GM21381 (cell line): ENCODE results near the gene KLF15.
"Not testable (repeated sequence)": the region's sequence is repeated elsewhere in the genome, so short reads cannot be mapped to it uniquely, and the experiment has no call there.

Experiments used
- ATAC-seq: cut with Tn5 transposase; IDR thresholded peaks from one replicate; pipeline ENCODE4 v1.9.1; 2021; ENCODE audit warnings: mild to moderate bottlenecking, moderate library complexity; ENCODE audit not compliant: unreplicated experiment

Gene KLF15

DNA sequence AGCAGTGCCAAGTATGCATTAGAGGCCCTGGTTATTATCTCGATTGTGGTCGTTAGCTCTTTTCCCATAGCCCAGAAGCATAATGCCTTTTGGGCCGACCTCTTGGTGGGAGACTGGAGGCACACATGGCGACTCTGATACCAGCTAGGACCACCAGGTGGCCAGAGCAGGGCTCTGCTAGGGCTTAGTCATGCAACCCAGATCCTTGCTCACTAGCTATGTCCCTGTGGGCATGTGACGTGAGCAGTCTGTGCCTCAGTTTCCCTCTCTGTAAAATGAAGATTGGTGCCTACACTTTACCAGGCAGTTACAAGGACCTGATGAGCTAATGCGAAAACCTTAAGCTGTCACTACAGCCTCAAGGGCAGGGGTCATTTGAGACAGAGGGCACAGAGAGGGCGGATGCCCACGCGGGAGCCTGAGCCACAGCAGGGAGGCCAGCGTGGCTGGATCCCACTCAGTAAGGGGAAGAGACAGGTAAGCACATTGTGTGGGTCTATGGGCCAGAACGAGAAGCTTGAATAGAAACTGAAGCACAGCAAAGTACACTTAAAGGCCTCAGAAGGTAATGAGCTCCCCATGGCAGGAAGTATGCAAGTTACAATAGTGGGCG, 8.8 kb downstream of the KLF15 start:
- ATAC-seq = no peak

DNA sequence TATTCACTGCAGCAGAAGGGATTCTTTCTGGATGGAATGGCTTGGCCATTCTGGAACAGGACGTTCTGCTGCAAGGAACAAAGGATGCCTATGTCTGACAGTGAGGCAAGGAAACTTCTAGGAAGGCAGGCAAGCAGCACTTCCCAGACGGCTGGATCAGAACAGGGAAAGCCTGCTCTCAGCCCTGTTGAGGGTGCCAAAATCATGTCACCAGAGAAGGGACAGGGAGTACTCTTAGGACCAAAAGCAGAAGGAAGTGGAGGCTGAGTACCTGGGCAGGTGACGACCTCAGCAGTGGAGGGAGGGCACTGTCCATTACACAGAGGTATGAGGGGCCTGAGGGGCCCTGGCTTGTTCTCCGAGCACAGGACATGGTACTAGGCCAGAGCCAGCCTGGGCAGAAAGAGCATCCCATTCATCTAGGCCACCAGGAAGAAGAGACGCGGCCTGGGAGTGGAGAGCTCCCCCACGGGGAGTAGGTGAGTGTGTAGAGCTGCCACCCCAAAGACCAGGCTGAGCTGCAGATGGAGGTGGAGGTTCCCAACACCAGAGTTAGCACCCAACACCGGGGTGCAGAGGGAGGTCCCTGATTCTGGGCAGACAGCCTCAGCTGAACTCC, 9.6 kb downstream of the KLF15 start:
- ATAC-seq = no peak

DNA sequence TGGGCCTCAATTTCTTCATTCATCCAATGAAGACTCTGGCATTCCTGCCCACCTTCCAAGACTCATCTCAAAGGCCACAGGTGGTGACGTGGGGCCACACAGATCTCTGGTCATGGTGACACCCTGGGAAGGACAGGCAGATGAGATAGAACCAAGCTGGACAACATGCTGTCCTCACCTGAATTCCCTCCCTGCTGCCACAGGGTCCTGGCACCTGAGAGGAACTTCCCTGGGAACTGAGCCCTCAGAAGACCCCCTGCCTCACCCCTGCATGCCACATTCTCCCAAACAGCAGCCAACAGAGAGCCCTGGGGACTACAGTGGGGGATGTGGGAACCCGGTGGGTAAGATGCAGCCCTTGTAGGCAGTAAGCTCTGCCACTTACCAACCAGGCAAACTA, 10.7 kb downstream of the KLF15 start:
- ATAC-seq = no peak

DNA sequence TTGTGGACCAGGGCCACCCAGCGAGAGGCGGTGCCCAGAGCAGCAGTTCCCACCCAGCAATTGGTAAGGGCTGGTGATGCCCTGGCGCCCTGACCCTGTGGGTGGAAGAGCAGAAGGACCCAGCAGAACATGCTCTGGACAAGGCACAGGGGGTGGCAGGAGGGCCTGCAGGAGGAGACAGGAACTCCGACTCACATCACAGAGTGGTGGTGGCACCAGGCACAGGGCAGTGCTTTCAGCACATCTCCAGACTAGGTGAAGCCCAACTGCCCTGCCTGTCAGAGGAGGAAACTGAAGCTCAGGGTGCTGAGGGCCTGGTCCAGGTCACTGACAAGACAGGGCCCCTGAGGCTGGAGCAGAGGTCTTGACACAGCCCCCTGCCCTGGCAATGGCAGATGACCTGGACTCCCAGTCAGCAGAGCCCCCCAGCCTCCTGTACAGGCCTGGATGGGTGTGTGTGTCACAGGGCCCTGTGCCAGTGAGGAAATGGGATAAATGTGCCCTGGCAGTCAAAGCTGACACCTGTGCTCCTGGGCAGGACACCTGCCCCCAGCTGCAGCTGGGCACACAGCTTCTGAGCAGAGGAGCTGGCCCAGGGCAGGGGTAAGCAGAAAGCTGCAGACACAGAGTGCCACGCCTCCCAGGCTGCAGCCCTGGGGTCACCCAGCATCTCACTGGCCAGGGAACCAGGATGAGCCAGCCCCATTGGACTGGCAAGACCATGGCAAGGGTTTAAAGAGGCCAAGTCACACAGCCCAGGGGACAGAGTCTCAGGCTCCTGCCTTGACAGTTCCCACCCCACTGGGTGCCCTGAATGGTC, 11.4 kb downstream of the KLF15 start:
- no peak for ATAC-seq

DNA sequence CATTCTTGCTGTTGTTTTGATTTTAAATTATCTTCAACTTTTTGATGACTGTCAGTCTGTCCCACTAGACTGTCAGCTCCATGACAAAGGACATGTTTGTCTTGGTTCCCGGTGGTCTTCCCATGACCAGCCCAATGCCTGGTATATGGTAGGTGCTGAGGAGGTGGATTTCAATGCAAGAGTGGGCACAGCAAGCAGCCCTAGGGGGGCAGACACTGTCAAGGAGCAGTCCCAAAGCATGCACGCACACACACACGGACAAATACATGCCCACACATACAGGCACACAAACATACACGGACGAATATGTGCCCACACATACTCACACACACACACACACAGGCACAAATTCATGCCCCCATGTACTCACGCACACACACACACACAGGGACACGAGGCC, 12.0 kb downstream of the KLF15 start:
- ATAC-seq = no peak

DNA sequence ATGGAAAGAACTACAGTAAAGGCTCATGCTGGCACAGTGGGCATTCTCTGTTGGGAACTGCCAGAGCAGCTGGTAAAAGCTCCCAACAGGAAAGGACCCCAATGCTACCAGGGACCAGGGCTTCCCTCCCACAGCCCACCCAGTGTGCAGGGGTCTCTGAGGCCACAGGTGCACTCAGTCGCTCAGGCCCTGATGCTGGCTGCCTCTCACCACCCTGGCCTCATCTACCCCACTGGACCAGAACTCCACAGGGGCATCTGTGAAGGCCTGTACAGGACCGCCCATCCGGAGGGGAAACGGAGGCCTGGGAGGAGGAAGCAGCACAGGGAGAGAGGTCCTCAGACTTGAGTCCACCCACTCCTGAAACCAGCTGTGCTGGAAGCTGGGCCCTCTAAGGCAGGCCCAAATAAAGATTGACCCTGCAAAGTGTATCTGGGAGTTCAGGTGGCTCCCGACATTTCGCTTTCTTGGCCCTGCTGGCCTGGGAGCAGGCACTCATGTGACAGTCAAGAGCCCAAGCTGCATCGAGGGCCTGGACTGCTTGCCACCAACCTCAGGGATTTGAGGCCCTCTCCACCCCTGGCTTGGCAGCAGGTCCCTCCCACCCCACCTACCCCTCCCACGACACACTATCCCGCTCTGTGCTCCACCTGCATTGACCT, 12.7 kb downstream of the KLF15 start:
- no peak for ATAC-seq

DNA sequence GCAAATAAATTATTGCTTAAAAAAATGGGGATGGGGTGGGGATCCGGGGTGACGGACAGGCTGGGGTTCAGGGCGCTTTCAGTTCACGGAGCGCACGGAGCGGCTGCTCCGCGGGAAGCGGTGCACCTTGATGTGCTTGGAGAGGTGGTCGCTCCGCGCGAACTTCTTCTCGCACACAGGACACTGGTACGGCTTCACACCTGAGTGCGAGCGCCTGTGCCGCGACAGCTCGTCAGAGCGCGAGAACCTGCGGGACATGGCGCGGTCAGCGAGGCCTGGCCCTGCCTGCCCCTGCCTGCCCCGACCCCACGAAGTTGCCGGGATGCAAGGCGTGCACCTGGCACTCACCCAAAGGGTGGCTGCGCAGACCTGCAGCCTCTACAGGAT, 13.6 kb downstream of the KLF15 start:
- ATAC-seq = no peak

DNA sequence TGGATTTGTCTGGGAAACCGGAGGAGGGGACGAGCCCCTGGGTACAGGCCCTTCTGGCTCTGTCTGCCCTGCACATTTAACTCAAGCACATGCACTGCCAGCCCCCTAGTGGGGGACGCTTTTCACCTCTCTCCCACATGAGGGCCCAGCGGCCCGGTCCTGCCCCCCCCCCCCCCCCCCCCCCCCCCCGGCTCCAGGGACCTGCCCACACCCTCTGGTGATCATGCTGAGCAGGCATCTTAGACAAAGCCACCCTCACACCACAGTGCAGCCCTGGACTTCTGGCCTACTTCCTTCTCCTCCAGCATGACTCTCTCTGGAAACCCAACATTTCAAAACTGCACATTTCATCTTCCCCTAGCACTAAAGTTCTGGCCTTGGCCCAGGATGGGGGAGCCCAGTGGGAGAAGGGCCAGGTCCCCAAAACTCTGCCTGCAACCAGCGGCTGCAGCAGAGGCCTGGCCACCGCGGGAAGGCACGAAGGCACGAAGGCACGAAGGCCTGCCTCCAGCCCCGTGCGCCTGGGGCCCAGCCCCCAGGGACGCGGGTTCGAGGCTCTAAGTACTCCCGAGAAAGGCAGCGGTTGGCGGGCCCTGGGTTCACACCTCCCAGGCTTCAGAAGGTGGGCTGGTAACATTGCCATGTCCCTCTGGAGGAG, 14.1 kb downstream of the KLF15 start:
- ATAC-seq = no peak

DNA sequence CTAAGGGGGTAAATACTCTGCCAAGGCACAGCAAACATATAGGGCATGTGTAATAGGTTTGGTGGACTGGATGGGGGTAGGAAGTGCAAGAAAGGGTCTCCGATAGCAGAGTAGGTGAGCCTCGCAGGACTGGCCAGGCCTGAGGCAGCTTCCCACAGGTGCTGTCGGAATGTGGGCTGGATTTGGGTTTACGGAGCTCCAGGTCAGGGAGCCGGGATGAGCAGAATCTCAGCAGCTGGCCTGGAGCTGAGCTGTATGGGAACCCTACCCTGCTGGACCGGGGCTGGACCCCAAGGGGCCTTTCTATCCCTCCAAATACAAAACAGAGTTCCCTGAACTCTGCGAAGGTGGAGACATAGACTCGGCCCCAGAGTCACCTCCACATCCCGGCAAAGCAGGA, 15.0 kb downstream of the KLF15 start:
- ATAC-seq = no peak

DNA sequence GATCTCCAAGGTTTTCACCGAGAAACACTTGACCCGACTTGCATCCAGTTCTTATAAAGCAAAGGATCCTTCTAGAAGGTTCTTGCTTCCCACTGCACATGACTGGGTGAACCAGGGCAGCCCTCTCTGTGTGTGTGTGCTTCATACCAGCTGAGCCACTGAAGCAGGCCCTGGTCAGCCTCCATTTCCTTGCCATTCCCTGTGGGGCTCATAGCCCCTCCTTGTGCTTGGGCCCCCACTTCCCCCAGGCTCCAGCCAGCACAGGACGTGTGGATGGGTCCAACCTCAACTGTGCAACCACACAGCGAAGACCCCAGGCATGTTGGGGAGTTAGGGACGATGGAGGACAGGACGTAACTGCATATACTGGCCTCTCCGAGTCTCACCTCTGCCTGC, 15.5 kb downstream of the KLF15 start:
- no peak for ATAC-seq

DNA sequence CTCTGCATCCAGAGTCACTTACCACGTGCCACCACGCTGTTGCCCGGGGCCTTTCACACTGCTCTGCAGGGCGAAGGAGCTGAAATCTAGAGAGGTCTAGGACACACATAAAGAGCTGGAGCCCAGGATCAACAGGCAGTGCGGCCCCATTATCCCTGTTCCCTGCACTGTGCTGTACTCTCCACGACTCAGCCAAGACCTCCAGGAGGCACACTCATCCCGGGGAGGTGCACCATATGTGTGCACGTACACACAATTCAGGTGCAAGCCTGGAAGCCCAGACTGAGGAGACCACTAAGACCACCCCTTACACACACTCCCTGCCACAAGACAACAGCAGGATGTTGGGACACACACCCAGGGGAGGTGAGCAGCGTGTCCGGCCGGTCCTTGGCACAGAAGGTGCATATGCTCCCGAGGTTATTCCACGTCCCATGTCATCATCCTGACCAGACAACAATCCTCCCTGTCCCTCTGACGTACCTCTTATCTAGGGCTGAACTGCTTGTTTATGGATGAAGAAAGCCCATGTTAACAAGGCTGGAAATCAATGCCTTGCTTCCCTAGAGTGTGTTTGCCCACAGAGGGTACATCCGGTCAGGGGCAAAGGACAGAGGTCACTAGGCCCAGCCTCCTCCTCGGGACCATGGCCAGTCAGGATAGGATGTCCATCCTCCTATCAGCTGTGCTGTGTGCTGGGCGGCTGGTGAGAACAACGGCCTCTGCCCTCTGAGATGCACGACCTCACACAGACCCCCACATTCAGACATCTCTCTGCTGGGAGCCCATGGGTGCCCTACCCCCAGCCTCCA, 16.1 kb downstream of the KLF15 start:
- ATAC-seq = no peak

DNA sequence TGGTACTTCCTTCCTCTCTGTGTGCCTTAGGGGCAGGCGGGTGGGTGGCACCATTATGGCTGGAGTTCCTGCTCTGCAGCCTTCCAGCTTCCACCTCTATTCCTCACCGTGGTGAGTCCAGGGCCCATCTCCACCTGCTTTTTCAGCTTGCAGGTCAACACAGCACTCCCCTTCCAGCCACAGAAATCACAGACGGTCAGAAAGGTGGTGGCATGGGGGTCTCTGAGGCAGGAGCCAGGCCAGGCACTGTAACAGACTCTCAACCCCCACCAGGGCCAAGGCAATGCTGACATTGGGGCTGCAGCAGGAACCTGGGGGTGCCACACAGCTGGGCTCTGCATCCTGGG, 16.6 kb downstream of the KLF15 start:
- no peak for ATAC-seq

DNA sequence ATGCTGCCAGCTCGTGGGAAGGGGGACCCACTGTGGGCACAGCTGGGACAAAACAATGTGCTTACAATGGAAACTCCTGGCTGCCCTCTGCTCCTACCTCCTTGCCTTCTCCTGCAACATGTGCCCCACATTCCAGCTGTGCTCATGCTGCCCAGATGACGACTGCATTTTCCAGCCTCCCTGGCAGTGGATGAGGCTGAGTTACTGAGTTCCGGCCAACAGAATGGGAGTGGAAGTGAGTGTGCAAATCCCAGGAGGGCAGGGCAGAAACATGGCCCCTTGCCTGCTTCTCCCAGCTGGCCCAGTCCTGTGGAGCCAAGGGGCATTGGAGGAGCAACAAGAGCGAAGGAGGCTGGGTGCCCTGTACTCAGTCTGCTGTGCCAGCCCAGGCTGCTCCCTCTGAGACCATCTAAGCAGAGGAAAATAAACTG, 17.1 kb downstream of the KLF15 start:
- ATAC-seq = no peak

DNA sequence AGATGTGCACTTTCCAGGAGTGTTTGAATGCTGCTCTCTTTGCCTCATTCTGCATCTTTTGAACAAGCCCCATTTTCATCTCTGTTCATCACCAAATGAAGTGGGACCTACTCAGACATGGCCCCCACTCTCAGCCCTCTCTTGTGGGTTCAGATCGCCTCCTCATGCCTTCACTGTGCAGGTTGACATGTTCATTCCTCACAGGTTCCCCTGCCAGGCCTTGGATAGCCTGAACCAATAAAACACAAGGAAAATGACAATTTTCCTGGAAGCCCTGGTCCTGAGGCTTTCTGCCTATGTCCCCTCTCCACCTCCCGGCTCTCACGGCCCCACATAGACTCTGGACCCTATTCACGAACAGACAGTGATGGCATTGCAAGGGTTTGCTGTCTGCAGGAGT, 17.7 kb downstream of the KLF15 start:
- ATAC-seq = no peak

DNA sequence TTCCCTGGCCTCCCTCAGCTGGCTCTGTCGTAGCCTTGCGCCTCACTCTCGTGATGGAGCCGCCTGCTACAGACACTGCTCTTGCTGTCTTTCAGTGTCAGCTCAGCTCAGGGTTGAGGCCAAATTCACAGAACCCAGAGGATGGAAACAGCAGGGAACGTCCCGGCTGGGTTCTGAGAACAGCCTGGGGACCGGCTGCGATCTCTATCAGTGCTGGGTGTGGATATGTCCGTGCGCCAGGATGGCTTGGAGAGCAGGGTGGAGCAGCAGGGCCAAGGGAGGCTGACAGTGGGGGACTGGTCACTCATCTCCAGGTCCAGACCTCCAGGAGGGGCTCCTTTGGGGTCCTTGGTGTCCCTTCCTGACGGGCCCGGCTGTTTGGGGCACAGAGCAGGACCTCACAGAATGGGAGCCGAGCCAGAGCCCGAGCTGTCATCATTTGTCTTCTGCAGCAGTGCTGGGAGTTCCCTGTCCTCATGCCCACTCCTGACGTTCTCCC, 18.4 kb downstream of the KLF15 start:
- ATAC-seq = no peak

DNA sequence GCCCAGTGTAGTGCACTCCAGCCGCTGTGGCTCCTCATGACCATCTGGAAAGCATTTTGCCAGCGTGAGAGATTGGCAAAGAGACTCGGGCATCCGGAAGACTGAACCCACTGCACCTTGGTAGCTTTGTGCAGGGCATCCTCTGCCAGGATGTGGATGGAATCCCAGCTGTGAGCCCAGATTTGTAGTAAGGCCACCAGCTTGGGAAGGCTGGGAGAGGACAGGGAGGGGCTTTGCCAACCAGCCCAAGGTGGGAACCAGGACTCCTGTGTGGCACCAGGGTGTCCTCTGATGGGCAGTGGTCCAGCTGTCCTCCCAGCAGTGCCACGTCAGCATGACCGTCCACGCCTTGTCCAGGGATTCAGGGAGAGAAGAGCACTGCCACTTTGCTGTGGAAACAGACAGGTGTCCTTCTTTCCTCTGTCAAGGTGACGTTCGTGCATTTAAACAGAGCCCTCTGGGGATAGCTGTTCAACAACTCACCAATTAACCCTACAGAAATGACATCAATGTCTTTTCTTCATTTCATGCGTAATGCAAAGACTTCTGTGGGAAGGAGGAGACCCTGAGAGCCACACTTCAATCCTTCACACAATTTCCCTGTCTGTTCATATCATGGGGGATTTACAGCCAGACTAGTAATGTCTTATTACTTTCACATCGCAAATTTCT, 19.1 kb downstream of the KLF15 start:
- no peak for ATAC-seq

DNA sequence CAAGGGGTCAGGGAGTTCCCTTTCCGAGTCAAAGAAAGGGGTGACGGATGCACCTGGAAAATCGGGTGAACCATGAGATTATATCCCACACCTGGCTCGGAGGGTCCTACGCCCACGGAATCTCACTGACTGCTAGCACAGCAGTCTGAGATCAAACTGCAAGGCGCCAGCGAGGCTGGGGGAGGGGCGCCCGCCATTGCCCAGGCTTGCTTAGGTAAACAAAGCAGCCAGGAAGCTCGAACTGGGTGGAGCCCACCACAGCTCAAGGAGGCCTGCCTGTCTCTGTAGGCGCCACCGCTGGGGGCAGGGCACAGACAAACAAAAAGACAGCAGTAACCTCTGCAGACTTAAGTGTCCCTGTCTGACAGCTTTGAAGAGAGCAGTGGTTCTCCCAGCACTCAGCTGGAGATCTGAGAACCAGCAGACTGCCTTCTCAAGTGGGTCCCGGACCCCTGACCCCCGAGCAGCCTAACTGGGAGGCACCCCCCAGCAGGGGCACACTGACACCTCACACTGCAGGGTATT, 25.3 kb downstream of the KLF15 start:
- ATAC-seq = not testable (repeated sequence)

DNA sequence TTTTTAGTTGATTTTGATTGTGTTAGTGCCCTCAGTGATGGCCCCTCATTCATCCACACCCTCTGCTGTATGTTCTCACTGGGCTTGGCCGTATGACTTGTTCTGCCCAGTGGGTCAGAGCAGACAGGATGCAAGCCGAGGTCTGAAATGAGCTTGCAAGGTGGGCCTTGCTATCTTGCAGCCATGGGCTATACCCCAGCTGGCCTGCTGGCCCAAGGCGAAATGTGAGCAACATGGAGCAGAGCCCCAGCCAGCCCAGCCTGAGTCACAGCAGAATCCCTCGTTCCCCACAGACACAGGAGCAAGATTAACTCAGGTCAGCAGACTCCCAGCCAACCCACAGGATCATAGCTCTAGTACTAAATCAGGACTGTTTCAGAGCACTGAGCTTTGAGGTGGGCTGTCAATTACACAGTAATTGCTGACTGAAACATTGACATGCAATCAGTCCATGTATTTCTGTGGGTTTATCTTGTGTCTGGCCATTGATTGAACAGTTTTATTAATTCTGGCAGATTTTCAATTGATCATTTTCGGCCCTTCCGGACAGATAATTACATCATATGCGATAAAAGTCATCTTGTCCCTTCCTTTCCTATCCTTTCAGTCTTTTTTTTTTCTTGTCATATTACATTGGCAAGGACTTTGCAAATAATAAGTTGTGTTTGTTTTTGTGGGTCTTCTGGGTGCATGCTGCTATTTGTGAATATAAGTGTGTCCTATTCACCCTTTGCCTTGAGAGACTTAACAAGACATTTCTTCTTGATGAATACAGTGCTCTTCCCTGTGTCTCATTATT, 27.1 kb downstream of the KLF15 start:
- ATAC-seq = no peak

DNA sequence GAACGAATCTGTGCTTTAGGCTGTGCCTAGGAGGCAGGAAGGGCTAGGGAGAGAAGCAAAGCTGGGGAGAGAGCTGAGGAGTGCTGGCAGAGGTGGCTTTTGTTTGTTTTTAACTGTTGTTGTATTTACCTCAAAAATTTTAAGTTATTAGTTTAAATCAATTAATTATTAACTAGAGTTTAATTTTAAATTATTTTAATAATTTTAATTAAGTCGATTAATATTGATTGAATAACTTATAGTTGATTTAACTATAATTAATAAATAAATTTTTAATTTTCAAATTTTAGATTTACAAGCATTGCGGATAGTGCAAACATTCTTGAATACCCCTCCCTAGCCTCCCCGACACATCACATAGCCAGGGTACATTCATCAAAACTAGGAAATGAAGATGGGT, 30.6 kb downstream of the KLF15 start:
- no peak for ATAC-seq
